ENCODE results near the gene OTP.

DNA sequence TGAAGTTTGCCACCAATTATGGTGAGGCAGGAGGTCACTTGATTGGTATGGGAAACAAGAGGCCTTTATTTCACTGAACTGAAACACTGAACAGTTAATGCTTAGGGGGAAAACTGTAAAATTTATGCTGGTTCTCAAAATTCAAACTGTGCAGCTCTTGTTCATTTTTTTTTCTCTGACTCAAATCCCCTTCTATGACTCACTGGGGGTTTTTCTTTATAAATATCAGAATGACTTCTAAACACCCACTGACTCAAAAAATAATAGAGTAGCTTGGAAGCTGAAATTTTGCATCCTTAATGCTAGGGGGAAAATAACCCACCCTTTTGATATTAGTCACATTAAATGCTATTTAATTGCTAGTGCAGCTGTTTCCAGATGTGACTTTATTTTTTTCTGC, 24.1 kb upstream of the OTP start:
- TF ChIP-seq, protein P1, sequence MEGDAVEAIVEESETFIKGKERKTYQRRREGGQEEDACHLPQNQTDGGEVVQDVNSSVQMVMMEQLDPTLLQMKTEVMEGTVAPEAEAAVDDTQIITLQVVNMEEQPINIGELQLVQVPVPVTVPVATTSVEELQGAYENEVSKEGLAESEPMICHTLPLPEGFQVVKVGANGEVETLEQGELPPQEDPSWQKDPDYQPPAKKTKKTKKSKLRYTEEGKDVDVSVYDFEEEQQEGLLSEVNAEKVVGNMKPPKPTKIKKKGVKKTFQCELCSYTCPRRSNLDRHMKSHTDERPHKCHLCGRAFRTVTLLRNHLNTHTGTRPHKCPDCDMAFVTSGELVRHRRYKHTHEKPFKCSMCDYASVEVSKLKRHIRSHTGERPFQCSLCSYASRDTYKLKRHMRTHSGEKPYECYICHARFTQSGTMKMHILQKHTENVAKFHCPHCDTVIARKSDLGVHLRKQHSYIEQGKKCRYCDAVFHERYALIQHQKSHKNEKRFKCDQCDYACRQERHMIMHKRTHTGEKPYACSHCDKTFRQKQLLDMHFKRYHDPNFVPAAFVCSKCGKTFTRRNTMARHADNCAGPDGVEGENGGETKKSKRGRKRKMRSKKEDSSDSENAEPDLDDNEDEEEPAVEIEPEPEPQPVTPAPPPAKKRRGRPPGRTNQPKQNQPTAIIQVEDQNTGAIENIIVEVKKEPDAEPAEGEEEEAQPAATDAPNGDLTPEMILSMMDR (IDR thresholded peaks at IDR 0.05; ENCODE audit: insufficient read depth, low read depth, low read length), result no peak
- TF ChIP-seq EZH2 (IDR thresholded peaks at IDR 0.05; ENCODE audit: insufficient read depth, low read length), result no peak
